ES-I3 (cell line): Measurements from ENCODE around the gene RPS10.
"Not testable (repeated sequence)": the region's sequence is repeated elsewhere in the genome, so short reads cannot be mapped to it uniquely, and the experiment has no call there.

Experiments
- H3K36me3 ChIP-seq: 2 replicates; pipeline ENCODE4 v1.6.1; 2013; ENCODE audit warnings: mild to moderate bottlenecking, low read length, control low read depth, moderate library complexity; ENCODE audit not compliant: insufficient read depth
- H3K4me1 ChIP-seq: 2 replicates; pipeline ENCODE4 v1.6.1; 2013; ENCODE audit warnings: mild to moderate bottlenecking, control low read depth, low read length; ENCODE audit not compliant: insufficient read depth
- H3K9ac ChIP-seq: 2 replicates; pipeline ENCODE4 v1.6.1; 2013; ENCODE audit warnings: low read depth, mild to moderate bottlenecking, low read length, moderate library complexity
- H3K9me3 ChIP-seq: 2 replicates; pipeline ENCODE4 v1.6.1; 2013; ENCODE audit warnings: mild to moderate bottlenecking, low read length, moderate library complexity; ENCODE audit not compliant: control insufficient read depth, insufficient read depth

Gene RPS10

GRCh38 chr6:34436803-34437643 lies 11.2 kb upstream of the RPS10 start:
- Histone ChIP-seq H3K36me3 (no peaks in the 10 kb centered on the region), H3K9ac (no peak overlapping the region), H3K9me3 (peaks cover 7% of the 10 kb centered on the region; the same call in 1 of the 2 replicates), H3K4me1 (no peaks in the 10 kb centered on the region)

DNA sequence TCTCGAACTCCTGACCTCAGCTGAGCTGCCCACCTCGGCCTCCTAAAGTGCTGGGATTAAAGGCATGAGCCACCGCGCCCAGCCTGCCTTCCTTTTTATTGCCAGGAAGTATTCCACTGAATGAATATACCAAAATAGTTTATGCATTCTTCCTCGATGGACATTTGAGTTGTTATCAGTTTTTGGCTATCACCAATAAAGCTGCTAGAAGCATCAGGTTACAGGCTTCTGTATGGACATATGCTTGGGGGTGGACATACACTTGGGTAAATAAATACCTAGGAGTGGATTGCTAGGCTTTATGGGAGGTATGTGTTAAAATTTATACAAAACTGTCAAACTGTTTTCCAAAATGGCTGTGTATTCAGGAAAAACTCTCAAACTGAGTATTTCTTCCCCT lies 10.0 kb upstream of the RPS10 start:
- H3K9ac ChIP-seq, result no peak overlapping the region
- H3K36me3 ChIP-seq, result no peaks in the 10 kb centered on the region
- peaks cover 7% of the 10 kb centered on the region for H3K9me3 ChIP-seq
- H3K4me1 ChIP-seq, result no peaks in the 10 kb centered on the region

- H3K4me1 ChIP-seq, result 0 out of 2 replicates have a peak, but pooled peaks cover 3% of the 10 kb centered on the region
- H3K36me3 ChIP-seq, result peaks cover 42% of the 10 kb centered on the region
Observed at GRCh38 chr6:34425132-34425497, 754 bp downstream of the RPS10 start.

DNA sequence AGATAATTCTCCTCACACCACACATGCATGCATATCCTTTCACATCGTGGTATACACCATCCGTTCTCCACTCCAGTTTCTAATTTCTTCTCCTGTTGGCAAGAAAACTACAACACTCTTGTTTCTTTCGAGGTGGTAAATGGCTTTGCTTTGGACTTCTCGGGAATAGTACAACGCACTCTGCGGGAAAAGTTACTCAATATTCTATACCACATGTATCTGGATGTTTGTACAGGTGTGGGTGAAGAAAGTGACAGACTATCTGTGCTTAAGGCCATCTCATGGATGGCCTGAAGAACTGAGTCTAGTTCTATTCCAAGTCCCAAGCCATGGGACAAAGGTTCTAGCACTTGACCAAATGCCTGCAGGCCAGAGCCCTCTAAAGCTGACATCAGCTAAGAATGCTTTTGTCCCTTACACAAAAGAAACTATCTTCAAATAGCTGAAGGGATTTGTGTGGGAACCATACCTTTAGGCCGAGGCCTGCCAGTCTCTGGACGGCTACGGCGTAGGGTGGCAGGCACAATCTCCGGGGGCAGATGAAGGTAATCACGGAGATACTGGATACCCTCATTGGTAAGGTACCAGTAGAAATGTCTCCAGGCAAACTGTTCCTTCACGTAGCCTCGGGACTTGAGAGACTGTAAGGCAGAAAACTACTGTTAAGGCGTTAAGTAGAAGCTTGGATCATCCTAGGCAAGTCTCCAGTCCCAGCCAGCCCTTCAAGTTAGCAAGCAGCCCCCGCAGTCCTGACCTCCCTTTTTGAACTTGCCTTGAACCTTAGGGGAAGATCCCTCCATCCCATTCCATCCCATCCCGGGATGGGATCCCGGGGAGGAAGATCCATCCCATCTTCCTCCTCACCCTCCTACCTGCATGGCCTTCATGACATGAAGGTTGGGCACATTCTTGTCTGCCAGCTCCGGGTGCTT lies 1.4 kb downstream of the RPS10 start:
- H3K36me3 ChIP-seq, result peaks cover 47% of the 10 kb centered on the region

More at GRCh38 chr6:34425132-34425497, 754 bp downstream of the RPS10 start:
- H3K9me3 ChIP-seq, result no peaks in the 10 kb centered on the region
- H3K9ac ChIP-seq, result peak overlapping the region; percentile 85

GRCh38 chr6:34423254-34423653 lies 2.6 kb downstream of the RPS10 start:
- no peaks in the 10 kb centered on the region for H3K9me3 ChIP-seq
- H3K36me3 ChIP-seq, result peaks cover 47% of the 10 kb centered on the region
- 0 out of 2 replicates have a peak, but pooled peaks cover 3% of the 10 kb centered on the region for H3K4me1 ChIP-seq
- no peak overlapping the region for H3K9ac ChIP-seq

More for the DNA sequence above, 1.4 kb downstream of the RPS10 start:
- H3K4me1 ChIP-seq, result 0 out of 2 replicates have a peak, but pooled peaks cover 3% of the 10 kb centered on the region
- no peaks in the 10 kb centered on the region for H3K9me3 ChIP-seq
- peak overlapping the region; percentile 85 for H3K9ac ChIP-seq

DNA sequence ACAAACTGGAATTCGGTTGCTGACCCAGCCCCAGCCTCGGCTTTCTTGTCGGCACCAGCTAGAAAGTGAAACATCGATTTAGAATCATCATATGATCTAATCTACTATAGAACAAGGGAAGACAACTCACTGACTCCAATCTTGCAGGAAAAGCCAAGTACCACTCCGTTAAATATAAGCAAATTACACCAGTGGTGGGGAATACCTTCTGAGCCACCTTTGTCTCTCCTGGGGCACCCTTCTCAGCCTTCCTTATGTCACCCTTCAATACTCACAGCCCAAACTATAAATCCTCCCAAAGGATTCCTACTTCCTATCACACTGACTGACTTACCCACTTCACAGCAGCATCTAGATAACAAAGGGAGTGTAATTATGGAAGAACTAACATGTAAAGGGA lies 7.5 kb downstream of the RPS10 start:
- H3K4me1 ChIP-seq, result no peaks in the 10 kb centered on the region
- no peaks in the 10 kb centered on the region for H3K9me3 ChIP-seq
- peaks cover 47% of the 10 kb centered on the region for H3K36me3 ChIP-seq
- H3K9ac ChIP-seq, result no peak overlapping the region

DNA sequence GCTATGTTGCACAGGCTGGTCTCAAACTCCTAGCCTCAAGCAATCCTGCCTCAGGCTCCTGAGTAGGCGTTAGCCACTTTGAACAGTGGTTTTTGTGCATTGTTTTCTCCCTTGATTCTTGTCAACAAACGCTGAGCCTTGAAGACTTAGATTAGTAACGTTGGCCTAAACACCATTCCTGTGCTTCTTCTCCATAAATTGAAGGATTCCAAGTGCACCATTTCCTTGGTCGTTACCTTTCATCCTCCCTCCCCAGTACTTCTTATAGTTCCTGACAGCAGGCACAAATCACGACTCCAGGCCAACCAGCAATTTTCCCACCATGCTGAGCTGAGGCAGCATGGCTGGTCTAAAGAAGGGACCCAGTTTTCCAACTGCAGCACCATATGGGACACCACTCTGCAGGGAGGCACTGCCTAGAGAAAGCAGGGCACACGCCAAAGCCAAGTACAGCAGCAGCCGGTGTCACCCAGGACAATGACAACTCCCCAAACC lies 8.9 kb downstream of the RPS10 start:
- Histone ChIP-seq H3K36me3 (peaks cover 32% of the 10 kb centered on the region), H3K4me1 (no peaks in the 10 kb centered on the region), H3K9me3 (no peaks in the 10 kb centered on the region), H3K9ac (no peak overlapping the region)

- H3K9ac ChIP-seq, result no peak overlapping the region
- H3K9me3 ChIP-seq, result no peaks in the 10 kb centered on the region
- no peaks in the 10 kb centered on the region for H3K4me1 ChIP-seq
- H3K36me3 ChIP-seq, result peaks cover 19% of the 10 kb centered on the region
Observed at GRCh38 chr6:34414999-34415858, 10.6 kb downstream of the RPS10 start.

- Histone ChIP-seq H3K9ac (no peak overlapping the region), H3K36me3 (peaks cover 13% of the 10 kb centered on the region), H3K4me1 (no peaks in the 10 kb centered on the region)
Observed at GRCh38 chr6:34412643-34413214, 13.1 kb downstream of the RPS10 start.

DNA sequence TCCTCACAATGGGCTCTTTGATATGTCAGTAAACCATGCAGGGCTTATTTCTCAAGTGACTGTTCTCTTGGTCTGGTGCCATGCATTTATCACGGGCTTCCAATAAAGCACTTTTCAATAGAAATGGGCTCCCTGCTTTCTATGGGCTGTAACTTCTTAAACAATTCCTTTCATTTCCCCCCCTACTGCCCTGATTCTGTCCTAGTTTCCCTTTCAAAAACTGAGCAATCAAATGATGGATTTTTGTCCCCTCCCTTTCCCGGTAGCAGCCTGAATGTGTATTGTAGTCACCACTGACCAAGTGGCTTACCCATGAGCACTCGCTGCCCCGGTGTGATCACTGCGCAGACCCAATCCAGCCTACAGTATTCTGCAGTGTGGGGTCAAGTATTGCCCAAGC lies 13.9 kb downstream of the RPS10 start:
- peaks cover 7% of the 10 kb centered on the region for H3K36me3 ChIP-seq
- H3K4me1 ChIP-seq, result no peaks in the 10 kb centered on the region
- no peaks in the 10 kb centered on the region for H3K9me3 ChIP-seq
- H3K9ac ChIP-seq, result no peak overlapping the region

More at GRCh38 chr6:34412643-34413214, 13.1 kb downstream of the RPS10 start:
- H3K9me3 ChIP-seq, result no peaks in the 10 kb centered on the region

DNA sequence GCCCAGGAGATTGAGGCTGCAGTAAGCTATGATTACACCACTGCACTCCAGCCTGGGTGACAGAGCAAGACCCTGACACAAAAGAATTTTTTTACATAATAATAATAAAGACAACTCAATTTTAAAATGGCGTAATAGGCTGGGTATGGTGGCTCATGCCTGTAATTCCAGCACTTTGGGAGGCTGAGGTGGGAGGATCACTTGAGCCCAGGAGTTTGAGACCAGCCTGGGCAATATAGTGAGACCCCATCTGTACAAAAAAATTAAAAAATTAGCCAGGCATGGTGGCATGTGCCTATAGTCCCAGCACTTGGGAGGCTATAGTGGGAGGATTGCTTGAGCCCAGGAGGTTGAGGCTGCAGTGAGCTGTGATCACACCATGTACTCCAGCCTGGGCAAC lies 18.0 kb downstream of the RPS10 start:
- H3K4me1 ChIP-seq, H3K9ac ChIP-seq, H3K9me3 ChIP-seq, H3K36me3 ChIP-seq: not testable (repeated sequence)

DNA sequence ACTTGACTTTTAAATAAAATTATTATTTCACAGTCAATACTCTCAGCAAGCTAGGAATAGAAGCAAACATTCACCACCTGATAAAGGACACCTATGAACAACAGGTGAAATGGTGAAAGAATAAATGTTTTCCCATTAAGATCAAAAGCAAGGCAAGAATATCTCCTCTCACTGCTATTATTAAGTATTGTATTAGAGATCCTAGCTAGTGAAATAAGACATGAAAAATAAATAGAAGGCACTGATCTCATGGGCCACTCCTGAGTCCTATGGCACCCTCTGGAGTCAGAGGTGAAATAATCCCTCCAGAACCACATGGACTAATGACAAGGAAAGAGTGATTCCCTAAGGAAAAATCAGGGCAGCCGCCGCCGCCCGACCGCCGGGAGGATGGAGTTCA lies 29.4 kb downstream of the RPS10 start:
- Histone ChIP-seq H3K4me1 (0 out of 2 replicates have a peak, but pooled peaks cover 2% of the 10 kb centered on the region), H3K36me3 (no peaks in the 10 kb centered on the region), H3K9me3 (no peaks in the 10 kb centered on the region), H3K9ac (no peak overlapping the region)

GRCh38 chr6:34393966-34394305 lies 31.9 kb downstream of the RPS10 start:
- H3K36me3 ChIP-seq, result no peaks in the 10 kb centered on the region
- no peaks in the 10 kb centered on the region for H3K9me3 ChIP-seq
- 0 out of 2 replicates have a peak, but pooled peaks cover 2% of the 10 kb centered on the region for H3K4me1 ChIP-seq
- no peak overlapping the region for H3K9ac ChIP-seq
